Pancreas (tissue), 10 donors: ENCODE data around the gene TCL1A. TPM values are rescaled to one million over a fixed set of nuclear protein-coding genes. Genes with fewer than 3 reads are reported as not detected.
"Not testable (repeated sequence)": the region's sequence is repeated elsewhere in the genome, so short reads cannot be mapped to it uniquely, and the experiment has no call there.

Experiments
- ATAC-seq, 4 donors: fragments of 200-7000 bp; cut with Tn5 transposase; one replicate each; pipeline versions ENCODE4 v1.8.0 to v1.9.1; 2020; ENCODE audit warnings: mild to moderate bottlenecking in 4 of 4, moderate library complexity in 4 of 4
- DNase-seq, 6 donors: peaks; one replicate each; pipeline ENCODE4 v3.0.0-alpha.2; 2020
- FAIRE-seq: peaks from 2 replicates; lab custom pipeline; 2012; peaks lifted over from hg19 to GRCh38; lab: Jason Lieb, UNC
- H3K27ac ChIP-seq, 4 donors: fragments of 200-600 bp; sonication (generic); 1 replicate in 3 of 4; 2 replicates in 1 of 4; pipeline versions ENCODE4 v1.5.0 to v1.8.0; 2020
- H3K27me3 ChIP-seq, 4 donors: fragments of 200-600 bp; one replicate each; pipeline ENCODE4 v1.8.0; 2021
- H3K36me3 ChIP-seq, 3 donors: fragments of 200-600 bp; sonication (generic) in 1 of 3; one replicate each; pipeline versions ENCODE4 v1.5.0 to v1.8.0; 2020 to 2021
- H3K4me1 ChIP-seq, 3 donors: fragments of 200-600 bp; one replicate each; pipeline ENCODE4 v1.8.0; 2021
- H3K4me3 ChIP-seq, 4 donors: fragments of 200-600 bp; sonication (generic) in 2 of 4; one replicate each; pipeline versions ENCODE4 v1.5.0 to v1.8.0; 2020 to 2021
- H3K9me3 ChIP-seq, 4 donors: fragments of 200-600 bp; one replicate each; pipeline ENCODE4 v1.8.0; 2021
- CTCF ChIP-seq, 4 donors: fragments of 200-600 bp; sonication (generic) in 3 of 4; IDR thresholded peaks; one replicate each; pipeline versions ENCODE4 v1.5.0 to v1.8.0; 2021; ENCODE audit warnings: antibody characterized with exemption in 4 of 4
- WGBS, 2 donors: extraction: QIAGEN DNeasy Blood & Tissue Kit; methylation state at CpG; one replicate each; pipeline ENCODE4 v1.1.7; 2013; 5-methylcytosine and 5-hydroxymethylcytosine counted together
- intact Hi-C, 3 donors: fragments of 100-400 bp; cut with DNase I; formaldehyde crosslinking; loops; one replicate each; pipeline versions ENCODE4 v1.11.1 to v1.14.2; 2022
- polyA plus RNA-seq, 2 donors: library from polyadenylated mRNA; stranded (reverse); fragments of 200-250 nt; gene quantifications; one replicate each; pipeline ENCODE4 v1.2.3, GENCODE V29; 2013
- total RNA-seq, 6 donors: library from RNA; stranded (reverse); fragmentation: NEBNext Ultra II Directional in 4 of 6; extraction: Animal tissue kit (Norgen Biotek cat#: 25700) in 4 of 6; gene quantifications; one replicate each; pipeline versions ENCODE4 v1.2.1 to v1.2.4, GENCODE V29; 2021 to 2023
- donor health status: healthy with polysubstance abuse.
- donor health status: DM: no; HTN: no; CAD: no; lungs with moderate emphysema.
- donor health status: DM: no; HTN: no; CAD: no.
- donor health status: control.
- donor health status: control.
- donor health status: Bipolar disorder and iron deficiency.
- donor health status: DM: yes; HTN: yes; CAD: no.
- donor health status: DM: no; HTN: no; CAD: no.
- donor health status: DM: no; HTN: no; CAD: no.
- donor health status: DM: yes; HTN: yes; CAD: no.

The TCL1A gene
- total RNA-seq = under 1 TPM in 1 of 6 donors, not detected in 5; 0.16 TPM
- polyA plus RNA-seq = under 1 TPM in 1 of 2 donors, not detected in 1; 0.09 TPM

- peaks cover 0 to 6% (median 0%) of the 10 kb centered on the region in 4 donors for H3K27me3 ChIP-seq
- FAIRE-seq = no peak
- H3K27ac ChIP-seq = no peak within 1 kb of the TSS
- no peak for TF ChIP-seq CTCF (IDR thresholded peaks at IDR 0.05)
- H3K4me3 ChIP-seq = no peak within 1 kb of the TSS
- no peaks in the 10 kb centered on the region for H3K4me1 ChIP-seq
- WGBS, 2 donors = 55 to 57% methylated on average over 40 to 47 of the region's 47 CpGs
- no peak for ATAC-seq
- DNase-seq = peak in 1 of 6 donors; percentile 53
- intact Hi-C loops = no loop called here
- no peaks in the 10 kb centered on the region for H3K36me3 ChIP-seq
- H3K9me3 ChIP-seq = no peaks in the 10 kb centered on the region
Measured at GRCh38 chr14:95713596-95714371, at the start of gene TCL1A. TCL1A (minus strand) TSS chr14:95714125; CDS start chr14:95714066, 59 bp downstream.

- H3K36me3 ChIP-seq, H3K4me1 ChIP-seq, H3K9me3 ChIP-seq, H3K4me3 ChIP-seq, H3K27me3 ChIP-seq, intact Hi-C loops, ATAC-seq, DNase-seq, H3K27ac ChIP-seq, FAIRE-seq: not testable (repeated sequence)
- 78 to 81% methylated on average over 4 of the region's 4 CpGs for whole genome bisulfite sequencing, 2 donors
Measured at GRCh38 chr14:95763032-95763431, 49.1 kb upstream of the TCL1A start.

GRCh38 chr14:95761436-95761835 is 47.5 kb upstream of the TCL1A start:
- intact Hi-C loops = no loop called here
- peaks cover 0 to 4% (median 4%) of the 10 kb centered on the region in 3 donors for H3K4me1 ChIP-seq
- no peak overlapping the region for H3K27ac ChIP-seq
- no peak overlapping the region for H3K4me3 ChIP-seq
- H3K27me3 ChIP-seq = no peaks in the 10 kb centered on the region
- H3K9me3 ChIP-seq = no peaks in the 10 kb centered on the region
- no peak for TF ChIP-seq CTCF (IDR thresholded peaks at IDR 0.05)
- ATAC-seq (no peak), DNase-seq (no peak), FAIRE-seq (no peak)
- WGBS, 2 donors = 61 to 67% methylated on average over 6 of the region's 6 CpGs
- H3K36me3 ChIP-seq = no peaks in the 10 kb centered on the region

- H3K9me3 ChIP-seq = no peaks in the 10 kb centered on the region
- FAIRE-seq (no peak), DNase-seq (no peak), ATAC-seq (no peak)
- TF ChIP-seq CTCF (IDR thresholded peaks at IDR 0.05) = no peak
- intact Hi-C loops = no loop called here
- no peak overlapping the region for H3K27ac ChIP-seq
- WGBS, 2 donors = 82 to 88% methylated on average over 3 of the region's 3 CpGs
- no peak overlapping the region for H3K4me3 ChIP-seq
- no peaks in the 10 kb centered on the region for H3K36me3 ChIP-seq
- peaks cover 0 to 9% (median 9%) of the 10 kb centered on the region in 3 donors for H3K4me1 ChIP-seq
- H3K27me3 ChIP-seq = no peaks in the 10 kb centered on the region
Measured at GRCh38 chr14:95760596-95760995, 46.7 kb upstream of the TCL1A start.

GRCh38 chr14:95759941-95760340 is 46.0 kb upstream of the TCL1A start:
- Histone ChIP-seq H3K27me3 (no peaks in the 10 kb centered on the region), H3K4me3 (no peak overlapping the region), H3K27ac (no peak overlapping the region), H3K9me3 (no peaks in the 10 kb centered on the region), H3K4me1 (peaks cover 0 to 11% (median 9%) of the 10 kb centered on the region in 3 donors), H3K36me3 (no peaks in the 10 kb centered on the region)
- TF ChIP-seq CTCF (IDR thresholded peaks at IDR 0.05) = no peak
- ATAC-seq (peak in 1 of 4 donors; percentile 18), DNase-seq (no peak), FAIRE-seq (no peak)
- intact Hi-C loops = no loop called here
